Embryonic facial prominence (tissue), 1 donor: ENCODE data around the gene SYNE2.

Experiments used
- DNase-seq: peaks from one replicate; pipeline ENCODE4 v3.0.0-alpha.2; 2016; ENCODE audit errors: extremely low spot score

SYNE2 gene

GRCh38 chr14:64069634-64070359 lies 217.0 kb downstream of the SYNE2 start:
- DNase-seq: no peak

GRCh38 chr14:64074961-64075612 lies 222.3 kb downstream of the SYNE2 start:
- no peak for DNase-seq

GRCh38 chr14:64075613-64076005 lies 222.8 kb downstream of the SYNE2 start:
- DNase-seq: no peak

- DNase-seq: no peak
Observed at GRCh38 chr14:64080452-64080851, 227.6 kb downstream of the SYNE2 start.

DNA sequence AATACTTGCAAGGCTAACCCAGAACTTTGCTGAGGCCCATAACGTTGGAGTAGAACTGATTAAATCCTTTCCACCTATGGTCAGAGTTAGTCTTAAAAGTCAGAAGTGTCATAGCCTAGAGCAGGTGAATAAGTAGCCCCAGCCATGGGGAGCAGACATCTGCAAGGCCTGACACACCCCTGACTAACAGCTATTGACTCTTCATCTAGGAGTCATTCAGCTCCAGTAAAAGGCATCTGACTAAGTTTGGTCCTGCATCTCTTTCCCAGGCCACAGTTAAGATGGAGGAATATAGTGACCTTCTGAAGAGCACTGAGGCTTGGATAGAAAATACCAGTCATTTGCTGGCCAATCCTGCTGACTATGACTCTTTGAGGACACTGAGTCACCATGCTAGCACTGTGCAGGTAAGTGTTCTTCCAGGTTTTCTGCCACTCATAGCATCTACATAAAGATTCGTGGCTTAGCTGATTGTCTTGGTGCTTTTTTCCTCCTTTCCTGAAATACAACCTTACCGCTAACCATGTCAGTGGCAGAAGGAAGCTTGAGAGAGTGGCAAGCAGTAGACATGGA lies 228.5 kb downstream of the SYNE2 start:
- no peak for DNase-seq

DNA sequence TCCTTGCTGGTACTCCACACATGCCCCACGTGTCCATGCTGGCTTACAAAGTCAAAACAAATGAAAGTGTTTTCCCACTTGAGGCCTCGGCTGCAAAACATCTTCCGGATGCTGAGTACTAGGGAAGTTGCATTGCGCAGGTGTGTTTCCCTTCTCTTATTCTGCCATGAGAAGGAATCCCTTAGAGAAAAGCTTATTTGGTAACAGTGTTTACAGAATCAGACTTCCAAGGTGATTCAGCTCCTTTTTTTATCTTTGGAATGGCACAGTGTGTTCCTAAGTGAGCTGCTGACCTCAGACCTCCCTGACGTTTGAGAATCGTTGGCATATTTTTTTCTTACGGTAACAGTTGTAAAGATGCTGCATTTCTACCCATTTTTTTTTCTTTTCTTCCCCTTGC lies 230.0 kb downstream of the SYNE2 start:
- DNase-seq: no peak

DNA sequence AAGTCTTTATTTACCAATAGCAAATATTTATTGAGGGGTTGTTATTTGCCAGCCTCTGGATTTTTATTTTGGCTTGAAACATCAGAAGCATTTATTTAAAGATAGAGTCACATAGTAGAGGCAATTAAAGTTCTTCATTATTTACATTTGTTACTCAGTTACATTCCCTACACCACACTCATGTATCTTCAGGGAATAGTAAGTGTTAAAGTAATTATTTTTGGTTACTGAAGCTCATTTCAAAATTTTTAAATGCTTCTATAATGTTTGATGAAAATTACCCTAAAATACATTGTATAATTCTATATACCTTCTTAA lies 235.8 kb downstream of the SYNE2 start:
- no peak for DNase-seq

GRCh38 chr14:64089920-64090319 lies 237.1 kb downstream of the SYNE2 start:
- no peak for DNase-seq

DNA sequence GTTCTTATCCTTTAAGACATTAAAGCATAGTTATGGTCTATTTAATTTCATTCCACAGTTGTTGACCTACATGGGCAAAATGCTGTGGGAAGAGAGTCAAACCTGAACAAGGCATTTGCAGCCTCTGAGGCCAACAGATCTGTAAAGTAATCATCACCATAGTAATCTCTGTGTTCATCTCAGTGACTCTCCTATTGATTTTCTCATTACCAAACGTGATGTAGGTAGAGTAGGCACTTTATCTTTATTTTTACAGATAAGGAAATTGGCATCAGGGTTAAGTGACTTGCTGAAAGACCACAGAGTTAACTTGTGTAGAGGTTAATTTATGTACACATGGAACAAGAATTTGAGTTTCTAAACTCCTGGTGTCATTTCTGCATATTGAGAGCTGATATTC lies 238.4 kb downstream of the SYNE2 start:
- DNase-seq: no peak

- DNase-seq: no peak
Observed at GRCh38 chr14:64092338-64092737, 239.5 kb downstream of the SYNE2 start.

DNA sequence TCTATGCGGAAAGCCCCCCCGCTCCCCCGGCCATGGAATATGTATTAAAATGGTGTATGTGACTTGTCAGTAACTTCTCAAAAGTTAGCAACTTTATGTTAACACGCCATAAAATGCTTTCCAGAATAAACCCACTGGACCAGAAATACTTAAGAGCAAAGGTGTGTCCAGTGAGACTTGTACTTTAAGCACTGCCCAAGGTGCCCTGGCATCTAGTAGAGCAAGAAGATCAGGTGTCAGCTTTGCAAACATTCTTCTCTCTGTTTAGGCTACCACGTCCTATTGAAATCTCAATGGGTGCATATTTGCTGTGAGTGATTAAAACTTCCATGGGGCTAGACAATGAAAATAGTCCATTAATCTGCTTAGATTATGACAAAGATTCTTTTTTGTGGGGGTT lies 240.1 kb downstream of the SYNE2 start:
- DNase-seq: no peak

- no peak for DNase-seq
Observed at GRCh38 chr14:64095620-64096019, 242.8 kb downstream of the SYNE2 start.

DNA sequence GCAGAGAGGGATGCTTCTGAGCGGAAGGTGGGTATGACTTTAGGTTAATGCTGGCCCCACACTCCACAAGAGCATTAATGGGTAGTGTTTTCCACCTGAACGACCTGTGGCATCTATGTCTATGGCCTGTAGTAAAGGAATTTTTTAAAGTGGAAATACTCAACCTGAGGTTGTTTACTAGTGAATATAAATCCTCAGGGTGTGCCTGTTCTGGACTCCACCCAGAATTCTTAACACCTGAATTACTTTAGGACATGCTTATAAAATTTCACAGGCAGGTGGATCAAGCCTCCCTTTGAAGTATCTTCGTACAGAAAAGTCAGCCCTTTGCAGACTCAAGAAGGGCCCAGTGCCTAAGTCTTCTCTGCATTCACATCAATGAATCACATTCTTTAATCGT lies 245.3 kb downstream of the SYNE2 start:
- no peak for DNase-seq

DNA sequence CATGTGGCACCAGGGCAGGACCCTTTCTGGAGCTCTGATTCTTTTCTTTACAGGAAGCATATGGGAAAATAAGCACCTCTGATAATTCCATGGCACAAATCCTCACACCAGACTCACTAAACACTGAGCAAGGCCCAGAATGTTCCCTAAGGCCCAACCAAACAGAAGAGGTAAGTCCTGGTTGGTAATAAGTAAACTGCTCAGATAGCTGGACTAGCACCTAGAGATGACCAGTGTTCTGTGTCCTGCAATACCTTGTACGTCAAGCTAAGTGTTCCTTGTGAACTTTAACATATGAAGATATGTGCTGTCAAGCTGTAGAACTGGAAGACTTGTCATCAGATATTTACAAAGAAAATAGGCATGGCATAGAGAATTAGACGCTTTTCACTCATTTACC lies 254.6 kb downstream of the SYNE2 start:
- DNase-seq: no peak

GRCh38 chr14:64109819-64110554 lies 257.2 kb downstream of the SYNE2 start:
- DNase-seq: no peak

DNA sequence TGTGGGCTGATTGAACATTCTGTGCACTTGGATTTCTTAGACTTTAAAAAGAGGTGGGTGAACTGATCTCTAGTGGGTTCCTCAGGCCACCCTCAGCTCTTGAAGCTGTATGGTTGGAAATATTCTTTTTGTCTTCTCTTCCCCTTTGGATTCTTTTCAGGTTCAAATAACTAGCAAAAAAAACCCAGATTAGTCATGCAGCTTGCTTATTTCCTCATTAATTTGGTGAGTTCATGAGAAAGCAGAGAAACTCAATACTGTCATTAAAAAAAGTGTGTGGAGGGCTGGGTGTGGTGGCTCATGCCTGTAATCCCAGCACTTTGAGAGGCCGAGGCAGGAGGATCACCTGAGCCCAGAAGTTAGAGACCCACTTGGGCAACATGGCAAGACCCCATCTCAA lies 258.0 kb downstream of the SYNE2 start:
- no peak for DNase-seq

- DNase-seq: no peak
Observed at GRCh38 chr14:64112867-64113678, 260.3 kb downstream of the SYNE2 start.

DNA sequence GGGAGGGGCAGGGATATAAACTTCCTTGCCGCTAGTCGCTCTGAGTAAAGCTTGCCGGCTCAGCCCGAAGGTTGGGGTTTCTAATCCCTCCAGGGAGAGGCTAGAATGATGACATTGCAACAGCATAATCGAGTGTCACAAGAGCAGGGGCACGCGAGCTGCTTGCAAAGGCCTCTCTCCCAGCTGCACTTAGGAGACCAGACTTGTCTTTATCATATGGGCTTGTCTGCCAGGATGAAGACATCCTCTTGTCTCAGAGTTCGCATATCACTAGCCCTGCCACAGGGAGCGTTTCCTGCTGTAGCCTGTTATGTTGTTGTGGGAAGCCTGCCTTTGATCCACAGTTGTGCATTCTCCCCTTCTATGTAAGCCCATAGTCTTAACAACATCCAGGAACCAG lies 261.4 kb downstream of the SYNE2 start:
- DNase-seq: no peak

GRCh38 chr14:64114796-64115195 lies 262.0 kb downstream of the SYNE2 start:
- DNase-seq: no peak

DNA sequence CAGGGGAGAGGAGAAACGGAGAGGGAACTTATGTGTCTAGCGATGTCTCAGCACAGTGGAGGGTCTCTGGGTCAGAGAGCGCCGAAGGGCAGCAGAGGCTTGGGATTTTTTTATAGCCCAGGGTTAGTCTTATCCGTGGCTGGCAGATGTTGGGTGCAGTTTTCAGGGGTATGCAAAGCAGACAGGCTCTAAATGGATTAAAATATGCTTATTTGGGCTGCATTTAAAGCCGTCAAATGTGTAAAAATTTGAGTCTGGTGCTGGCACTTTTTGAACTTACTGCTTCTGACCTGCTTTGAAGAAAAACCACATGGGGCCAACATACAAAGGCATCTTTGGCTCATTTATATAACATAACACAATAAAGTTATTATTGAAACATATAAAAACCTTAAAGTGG lies 262.6 kb downstream of the SYNE2 start:
- no peak for DNase-seq

DNA sequence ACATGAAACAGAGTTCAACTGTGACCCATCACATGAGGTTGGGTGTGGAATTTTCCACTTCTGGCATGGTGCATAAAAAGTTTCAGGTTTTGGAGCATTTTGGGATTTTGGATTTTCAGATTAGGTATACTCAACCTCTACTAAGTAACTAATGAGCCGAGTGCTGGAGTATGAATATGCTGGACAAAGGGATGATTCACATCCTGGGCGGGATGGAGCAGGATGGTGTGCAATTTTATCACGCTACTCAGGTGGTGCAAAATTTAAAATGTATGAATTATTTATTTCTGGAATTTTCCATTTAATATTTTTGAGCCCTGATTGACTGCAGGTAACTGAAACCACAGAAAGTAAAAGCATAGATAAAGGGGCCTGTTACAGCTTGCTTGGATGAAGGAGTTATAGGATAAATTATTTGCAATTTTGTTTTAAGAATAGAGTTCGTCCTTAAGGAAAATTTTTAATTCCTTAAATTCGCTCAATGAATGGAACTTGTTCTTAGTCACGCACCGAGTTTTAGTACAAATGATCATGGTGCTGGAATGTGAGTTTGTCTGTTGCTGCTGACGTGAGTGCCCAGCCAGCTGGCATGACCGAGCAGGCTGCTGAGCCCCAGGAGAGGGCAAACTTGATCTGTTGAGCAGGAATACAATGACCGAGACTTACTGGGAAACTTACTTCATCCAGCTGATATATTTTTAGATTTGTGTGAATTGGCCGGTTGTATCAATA lies 265.0 kb downstream of the SYNE2 start:
- no peak for DNase-seq
